ENCODE results near the gene RET. TPM values are rescaled to one million over a fixed set of nuclear protein-coding genes. Genes with fewer than 3 reads are reported as not detected.

The RET gene
- total RNA-seq, 2 donors from 2014 or later: 1.0 to 1.3 TPM

DNA sequence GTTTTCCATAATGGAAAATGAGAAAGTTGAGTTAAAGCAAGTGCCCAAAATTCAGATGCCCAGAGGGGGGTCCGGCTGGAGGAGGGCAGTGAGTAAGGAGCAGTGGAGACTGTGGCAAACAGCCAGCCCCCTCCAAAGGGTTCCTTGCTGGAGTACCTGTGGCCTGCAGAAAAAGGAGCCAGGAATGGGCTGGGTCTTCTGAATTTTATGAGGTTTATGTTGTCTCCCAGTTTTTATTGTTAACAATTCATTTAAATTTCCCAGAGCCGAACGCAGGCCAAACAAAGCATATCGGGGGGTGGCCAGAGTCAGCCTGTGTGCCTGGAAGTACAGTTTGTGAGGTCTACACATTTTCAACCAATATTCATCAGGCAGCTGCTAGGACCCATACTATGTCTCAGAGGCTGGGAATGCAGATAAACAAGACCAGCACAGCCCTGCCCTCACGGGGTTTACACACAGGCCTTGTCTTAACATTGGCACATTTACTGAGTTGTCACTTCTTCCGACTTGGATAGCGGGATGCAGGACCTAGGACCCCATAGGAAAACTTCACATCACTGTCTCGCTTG, 48.5 kb downstream of the RET start:
- DNase-seq (ENCODE audit: low spot score): no peak
- intact Hi-C loops (cut with DNase I): no loop called here

DNA sequence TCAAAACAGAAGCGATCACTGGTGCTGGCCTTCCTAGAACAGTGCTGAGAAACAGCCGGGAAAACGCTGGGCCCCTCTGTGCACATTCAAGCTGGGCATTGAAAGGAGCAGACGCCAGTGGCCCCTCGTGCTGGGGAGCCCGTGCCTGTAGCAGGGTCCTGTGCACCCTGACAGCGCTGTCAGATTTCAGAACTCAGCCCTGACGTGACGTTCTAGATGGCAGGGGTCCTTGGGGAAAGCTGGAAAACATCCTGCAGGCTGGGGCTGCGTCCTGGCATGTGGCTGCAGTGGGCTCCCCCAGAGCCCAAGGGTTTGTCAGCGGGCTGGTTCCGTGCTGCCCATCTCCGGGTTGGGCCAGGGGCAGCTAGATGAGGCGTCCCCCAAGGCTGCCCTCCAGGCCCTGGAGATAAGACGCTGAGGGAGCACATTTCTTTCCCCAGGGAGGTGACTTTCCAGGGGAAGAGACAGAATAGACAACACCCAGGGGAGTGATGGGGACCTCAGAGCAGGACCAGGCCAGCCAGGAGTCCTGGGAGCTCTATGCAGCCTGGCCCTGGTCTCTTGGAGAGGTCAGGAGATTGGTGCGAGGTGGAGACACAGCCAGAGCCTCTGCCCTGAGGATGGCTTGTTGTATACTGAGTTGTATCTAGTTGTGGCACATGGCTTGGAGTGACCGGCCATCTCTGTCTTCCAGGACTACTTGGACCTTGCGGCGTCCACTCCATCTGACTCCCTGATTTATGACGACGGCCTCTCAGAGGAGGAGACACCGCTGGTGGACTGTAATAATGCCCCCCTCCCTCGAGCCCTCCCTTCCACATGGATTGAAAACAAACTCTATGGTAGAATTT, 49.2 kb downstream of the RET start:
- intact Hi-C loops (cut with DNase I): no loop called here
- DNase-seq (ENCODE audit: low spot score): no peak

- no peak for DNase-seq (ENCODE audit: low spot score)
- intact Hi-C loops (cut with DNase I): no loop called here
Observed at GRCh38 chr10:43126759-43127424, 50.0 kb downstream of the RET start.

- no peak for DNase-seq (ENCODE audit: low spot score)
- intact Hi-C loops (cut with DNase I): no loop called here
Observed at GRCh38 chr10:43127442-43127841, 50.6 kb downstream of the RET start.

DNA sequence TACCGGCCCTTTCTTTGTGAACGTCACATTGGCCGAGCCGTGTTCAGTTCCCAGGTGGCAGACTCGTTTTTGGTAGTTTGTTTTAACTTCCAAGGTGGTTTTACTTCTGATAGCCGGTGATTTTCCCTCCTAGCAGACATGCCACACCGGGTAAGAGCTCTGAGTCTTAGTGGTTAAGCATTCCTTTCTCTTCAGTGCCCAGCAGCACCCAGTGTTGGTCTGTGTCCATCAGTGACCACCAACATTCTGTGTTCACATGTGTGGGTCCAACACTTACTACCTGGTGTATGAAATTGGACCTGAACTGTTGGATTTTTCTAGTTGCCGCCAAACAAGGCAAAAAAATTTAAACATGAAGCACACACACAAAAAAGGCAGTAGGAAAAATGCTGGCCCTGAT, 51.5 kb downstream of the RET start:
- DNase-seq (ENCODE audit: low spot score): no peak
- intact Hi-C loops (cut with DNase I): no loop called here

GRCh38 chr10:43128958-43129706, 52.3 kb downstream of the RET start:
- intact Hi-C loops (cut with DNase I): no loop called here
- DNase-seq (ENCODE audit: low spot score): no peak

- DNase-seq (ENCODE audit: low spot score): no peak
- intact Hi-C loops (cut with DNase I): no loop called here
Observed at GRCh38 chr10:43130770-43131171, 53.9 kb downstream of the RET start.

DNA sequence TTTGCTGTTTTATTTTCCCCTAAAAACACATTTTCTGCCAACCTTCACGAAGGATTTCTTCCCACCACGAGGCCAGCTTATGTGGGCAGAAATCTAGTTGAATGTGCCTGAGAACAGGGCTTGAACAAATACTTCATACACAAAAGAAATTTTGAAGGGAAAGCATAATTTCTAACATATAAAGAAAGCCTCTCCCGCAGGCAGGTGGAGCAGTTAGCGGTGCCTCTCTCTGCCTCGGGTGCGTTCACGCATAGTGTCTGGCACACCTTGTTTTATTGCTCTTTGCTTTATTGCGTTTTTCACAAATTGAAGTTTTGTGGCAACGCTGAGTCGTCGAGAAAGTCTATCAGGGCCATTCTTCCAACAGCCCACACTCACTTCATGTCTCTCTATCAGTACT, 54.4 kb downstream of the RET start:
- intact Hi-C loops (cut with DNase I): no loop called here
- no peak for DNase-seq (ENCODE audit: low spot score)

DNA sequence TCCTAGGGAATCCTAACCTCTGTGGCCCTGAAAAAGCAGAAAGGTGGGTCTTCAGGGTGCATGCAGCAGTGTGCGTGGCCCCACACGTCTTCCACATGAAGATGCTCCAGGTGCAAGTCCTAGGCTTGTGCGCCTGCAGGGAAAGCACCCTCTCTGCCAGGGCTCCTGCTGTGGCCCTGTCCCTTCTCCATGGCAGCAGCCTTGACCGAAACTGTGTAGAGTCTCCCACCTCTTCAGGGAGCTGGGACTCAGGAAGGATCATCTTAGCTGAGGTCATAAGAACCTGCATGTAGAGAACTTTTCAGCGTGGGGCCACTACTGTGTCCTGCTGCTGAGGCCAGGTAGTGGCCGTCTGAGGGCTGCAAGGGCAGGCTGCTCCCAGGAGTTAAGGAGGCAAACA, 55.0 kb downstream of the RET start:
- intact Hi-C loops (cut with DNase I): no loop called here
- no peak for DNase-seq (ENCODE audit: low spot score)

GRCh38 chr10:43132867-43133787, 56.3 kb downstream of the RET start:
- intact Hi-C loops (cut with DNase I): no loop called here

GRCh38 chr10:43134126-43134905, 57.4 kb downstream of the RET start:
- intact Hi-C loops (cut with DNase I): no loop called here
- DNase-seq (ENCODE audit: low spot score): no peak

More at GRCh38 chr10:43132867-43133787, 56.3 kb downstream of the RET start:
- no peak for DNase-seq (ENCODE audit: low spot score)

DNA sequence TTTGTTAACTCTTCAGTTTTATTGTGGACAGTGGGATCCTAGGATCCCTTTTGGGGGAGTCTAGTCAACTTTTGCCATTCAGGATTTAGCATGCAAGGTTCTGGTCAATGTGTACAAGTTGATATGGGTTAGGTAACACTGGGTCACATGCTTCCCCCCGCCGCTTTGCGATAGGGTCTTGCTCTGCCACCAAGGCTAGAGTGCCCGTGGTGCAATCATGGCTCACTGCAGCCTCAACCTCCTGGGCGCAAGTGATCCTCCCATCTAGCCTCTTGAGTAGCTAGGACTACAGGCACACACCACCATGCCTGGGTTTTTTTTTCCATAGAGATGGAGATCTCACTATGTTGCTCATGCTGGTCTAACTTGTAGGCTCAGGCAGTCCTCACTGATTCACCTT, 58.2 kb downstream of the RET start:
- intact Hi-C loops (cut with DNase I): no loop called here
- DNase-seq (ENCODE audit: low spot score): no peak

GRCh38 chr10:43135656-43136055, 58.8 kb downstream of the RET start:
- DNase-seq (ENCODE audit: low spot score): no peak
- intact Hi-C loops (cut with DNase I): no loop called here

DNA sequence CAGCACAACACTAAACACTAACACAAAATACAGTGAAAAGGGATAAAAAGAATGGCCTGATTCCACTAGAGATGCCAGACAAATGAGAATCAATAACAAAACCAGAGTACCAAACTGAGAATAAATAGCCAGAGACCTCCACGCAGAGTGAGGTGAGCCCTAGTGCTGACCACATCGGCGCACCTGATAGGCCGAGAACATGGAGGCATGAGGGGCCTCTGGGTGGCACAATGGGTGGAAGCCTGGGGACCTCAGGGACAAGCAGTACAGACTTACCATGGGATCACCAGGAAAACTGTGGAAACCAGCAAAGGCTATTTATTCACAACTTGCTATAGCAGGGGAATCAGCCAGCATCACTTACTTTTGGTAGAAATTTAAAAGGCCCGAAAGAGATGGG, 59.6 kb downstream of the RET start:
- intact Hi-C loops (cut with DNase I): no loop called here

DNA sequence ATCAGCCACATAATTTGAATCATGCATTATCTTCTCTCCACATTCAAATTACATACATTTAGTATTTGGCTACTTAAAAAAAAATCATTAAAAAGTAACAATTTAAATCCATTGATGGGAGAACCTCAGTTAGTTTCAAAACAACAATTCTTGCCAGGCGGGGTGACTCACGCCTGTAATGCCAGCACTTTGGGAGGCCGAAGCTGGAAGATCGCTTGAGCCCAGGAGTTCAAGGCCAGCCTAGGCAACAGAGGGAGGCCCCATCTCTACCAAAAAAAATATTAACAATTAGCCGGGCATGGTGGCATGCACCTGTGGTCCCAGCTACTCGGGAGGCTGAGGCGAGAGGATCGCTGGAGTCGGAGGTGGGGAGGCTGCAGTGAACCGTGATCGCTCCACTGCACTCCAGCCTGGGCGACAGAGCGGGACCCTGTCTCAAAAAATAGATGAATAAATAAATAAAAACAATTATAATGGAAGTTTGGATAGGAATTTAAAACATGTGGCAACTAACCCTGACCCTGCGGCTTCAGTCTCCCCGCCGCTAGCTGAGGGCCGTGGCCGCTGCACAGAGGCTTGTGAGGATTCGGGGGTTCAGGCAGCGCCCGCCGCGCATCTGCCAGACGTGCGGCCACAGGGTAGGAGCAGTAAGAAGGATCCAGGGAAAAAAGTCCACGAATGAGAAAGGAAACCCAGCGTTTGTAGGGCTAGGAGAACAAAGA, 60.3 kb downstream of the RET start:
- DNase-seq (ENCODE audit: low spot score): peak; percentile 79
- intact Hi-C loops (cut with DNase I): no loop called here

More for the DNA sequence above, 59.6 kb downstream of the RET start:
- DNase-seq (ENCODE audit: low spot score): no peak

- peak; percentile 86 for DNase-seq (ENCODE audit: low spot score)
Observed at GRCh38 chr10:43137717-43138020, 60.8 kb downstream of the RET start.

GRCh38 chr10:43138021-43138756, 61.3 kb downstream of the RET start, which contains the start of gene CSGALNACT2:
Gene CSGALNACT2 (plus strand): TSS chr10:43138445. CDS start chr10:43155150, 16,705 bp downstream.
- intact Hi-C loops (cut with DNase I): no loop called here
- peak; percentile 96 for DNase-seq (ENCODE audit: low spot score)

More at GRCh38 chr10:43137717-43138020, 60.8 kb downstream of the RET start:
- intact Hi-C loops (cut with DNase I): no loop called here

Data from posterior vena cava (tissue), 2 donors.